Mesothelial cell of epicardium (in vitro differentiated cells): Measurements from ENCODE around the gene DACT2. TPM values are rescaled to one million over a fixed set of nuclear protein-coding genes. Genes with fewer than 3 reads are reported as not detected.

Source experiments
- DNase-seq, 2 experiments: peaks; one replicate each; pipeline ENCODE4 v3.0.0; 2021; ENCODE audit warnings: low spot score in 2 of 2; ENCODE audit not compliant: unreplicated experiment in 2 of 2
- H3K27ac Mint-ChIP-seq: 2 replicates; pipeline ENCODE4 v1.8.0; 2021; ENCODE audit warnings: mixed read lengths
- H3K27me3 Mint-ChIP-seq: 2 replicates; pipeline ENCODE4 v1.8.0; 2021; ENCODE audit warnings: low read depth, mixed read lengths
- H3K36me3 Mint-ChIP-seq: 2 replicates; pipeline ENCODE4 v1.8.0; 2021; ENCODE audit warnings: mixed read lengths
- H3K4me1 Mint-ChIP-seq: 2 replicates; pipeline ENCODE4 v1.8.0; 2021; ENCODE audit warnings: mixed read lengths
- H3K4me3 Mint-ChIP-seq: 2 replicates; pipeline ENCODE4 v1.8.0; 2021; ENCODE audit warnings: mild to moderate bottlenecking, moderate library complexity, mixed read lengths
- H3K9me3 Mint-ChIP-seq: 2 replicates; pipeline ENCODE4 v1.8.0; 2021; ENCODE audit warnings: mixed read lengths
- CTCF ChIP-seq: fragments of 200-600 bp; sonication (generic); IDR thresholded peaks from one replicate; pipeline ENCODE4 v1.5.0; 2021; ENCODE audit warnings: antibody characterized with exemption; ENCODE audit not compliant: unreplicated experiment
- total RNA-seq: library from RNA; stranded (reverse); gene quantifications from 3 replicates; pipeline ENCODE4 v1.2.1, GENCODE V29; 2021

Gene DACT2
- total RNA-seq, 1 donor from 2014 or later, result 7.4 TPM

- Mint-ChIP-seq H3K27ac (no peak overlapping the region), H3K4me3 (no peak overlapping the region), H3K4me1 (peaks cover 16% of the 10 kb centered on the region), H3K9me3 (no peaks in the 10 kb centered on the region), H3K36me3 (no peaks in the 10 kb centered on the region), H3K27me3 (peaks cover 65% of the 10 kb centered on the region)
- no peak for DNase-seq
- no peak for TF ChIP-seq CTCF
Measured at GRCh38 chr6:168276576-168277273, 42.9 kb downstream of the DACT2 start.

GRCh38 chr6:168275168-168275567 lies 44.4 kb downstream of the DACT2 start:
- no peak for DNase-seq
- H3K27me3 Mint-ChIP-seq, result peaks cover 55% of the 10 kb centered on the region
- peaks cover 16% of the 10 kb centered on the region for H3K4me1 Mint-ChIP-seq
- no peaks in the 10 kb centered on the region for H3K36me3 Mint-ChIP-seq
- no peak overlapping the region for H3K27ac Mint-ChIP-seq
- no peaks in the 10 kb centered on the region for H3K9me3 Mint-ChIP-seq
- no peak overlapping the region for H3K4me3 Mint-ChIP-seq
- TF ChIP-seq CTCF, result no peak

GRCh38 chr6:168274037-168274952 lies 45.3 kb downstream of the DACT2 start:
- H3K9me3 Mint-ChIP-seq, result no peaks in the 10 kb centered on the region
- H3K27me3 Mint-ChIP-seq, result peaks cover 51% of the 10 kb centered on the region
- H3K36me3 Mint-ChIP-seq, result no peaks in the 10 kb centered on the region
- no peak overlapping the region for H3K27ac Mint-ChIP-seq
- DNase-seq, result no peak
- H3K4me3 Mint-ChIP-seq, result no peak overlapping the region
- TF ChIP-seq CTCF, result no peak
- H3K4me1 Mint-ChIP-seq, result peaks cover 16% of the 10 kb centered on the region

- H3K27ac Mint-ChIP-seq, result no peak overlapping the region
- TF ChIP-seq CTCF, result no peak
- peaks cover 43% of the 10 kb centered on the region for H3K27me3 Mint-ChIP-seq
- no peak for DNase-seq
- H3K36me3 Mint-ChIP-seq, result no peaks in the 10 kb centered on the region
- H3K9me3 Mint-ChIP-seq, result no peaks in the 10 kb centered on the region
- H3K4me1 Mint-ChIP-seq, result peaks cover 17% of the 10 kb centered on the region
- H3K4me3 Mint-ChIP-seq, result no peak overlapping the region
Measured at GRCh38 chr6:168273441-168274036, 46.0 kb downstream of the DACT2 start.

GRCh38 chr6:168272415-168273325 lies 46.9 kb downstream of the DACT2 start:
- H3K36me3 Mint-ChIP-seq, result no peaks in the 10 kb centered on the region
- DNase-seq, result no peak
- no peak for TF ChIP-seq CTCF
- peaks cover 36% of the 10 kb centered on the region for H3K27me3 Mint-ChIP-seq
- no peak overlapping the region for H3K27ac Mint-ChIP-seq
- peaks cover 18% of the 10 kb centered on the region for H3K4me1 Mint-ChIP-seq
- H3K4me3 Mint-ChIP-seq, result no peak overlapping the region
- H3K9me3 Mint-ChIP-seq, result no peaks in the 10 kb centered on the region
